Caki2 (cell line): ENCODE results near the gene PLA2G3. TPM values are rescaled to one million over a fixed set of nuclear protein-coding genes. Genes with fewer than 3 reads are reported as not detected.
"Not testable (repeated sequence)": the region's sequence is repeated elsewhere in the genome, so short reads cannot be mapped to it uniquely, and the experiment has no call there.

Experiments used
- DNase-seq: peaks from one replicate; pipeline ENCODE4 v3.0.0-alpha.2; 2015; ENCODE audit warnings: low read depth
- in situ Hi-C: cut with HindIII; loops from 2 replicates; pipeline ENCODE4 v1.10.0; 2016; ENCODE audit warnings: low sequenced_read_pairs, low pct_unique_long_range_greater_than_20kb, mixed read lengths
- total RNA-seq: library from RNA; depleted of rRNA; stranded (reverse); fragments of >200 nt; shearing (Covaris generic); gene quantifications from 2 replicates; pipeline ENCODE4 v1.2.3, GENCODE V29; 2014; ENCODE audit warnings: low replicate concordance

Gene PLA2G3
- total RNA-seq, 1 experiment from 2014 or later, result not detected

- in situ Hi-C loops, result no loop called here
- DNase-seq, result no peak
Observed at GRCh38 chr22:31106731-31107177, 33.6 kb downstream of the PLA2G3 start.

- DNase-seq, result no peak
- in situ Hi-C loops, result no loop called here
Observed at GRCh38 chr22:31106001-31106571, 34.2 kb downstream of the PLA2G3 start.

- in situ Hi-C loops, result no loop called here
Observed at GRCh38 chr22:31105282-31105929, 34.9 kb downstream of the PLA2G3 start.

GRCh38 chr22:31104869-31105268, 35.4 kb downstream of the PLA2G3 start:
- in situ Hi-C loops, result no loop called here
- DNase-seq, result no peak

More at GRCh38 chr22:31105282-31105929, 34.9 kb downstream of the PLA2G3 start:
- no peak for DNase-seq

GRCh38 chr22:31103899-31104694, 36.2 kb downstream of the PLA2G3 start:
- DNase-seq, result no peak
- in situ Hi-C loops, result no loop called here

- DNase-seq, result no peak
- in situ Hi-C loops, result no loop called here
Observed at GRCh38 chr22:31103111-31103510, 37.2 kb downstream of the PLA2G3 start.

- in situ Hi-C loops, result no loop called here
- DNase-seq, result peak; percentile 31
Observed at GRCh38 chr22:31102441-31103081, 37.7 kb downstream of the PLA2G3 start.

GRCh38 chr22:31100762-31101525, 39.4 kb downstream of the PLA2G3 start:
- in situ Hi-C loops, result no loop called here

GRCh38 chr22:31099841-31100761, 40.2 kb downstream of the PLA2G3 start:
- no peak for DNase-seq
- in situ Hi-C loops, result no loop called here

More at GRCh38 chr22:31100762-31101525, 39.4 kb downstream of the PLA2G3 start:
- DNase-seq, result no peak

- in situ Hi-C loops, result no loop called here
- no peak for DNase-seq
Observed at GRCh38 chr22:31099386-31099785, 40.9 kb downstream of the PLA2G3 start.

GRCh38 chr22:31098632-31099110, 41.6 kb downstream of the PLA2G3 start:
- no peak for DNase-seq
- in situ Hi-C loops, result no loop called here

GRCh38 chr22:31097941-31098631, 42.2 kb downstream of the PLA2G3 start:
- in situ Hi-C loops, result no loop called here
- no peak for DNase-seq

- in situ Hi-C loops, DNase-seq: not testable (repeated sequence)
Observed at GRCh38 chr22:31097539-31097938, 42.8 kb downstream of the PLA2G3 start.

GRCh38 chr22:31096657-31097279, 43.5 kb downstream of the PLA2G3 start:
- no peak for DNase-seq
- in situ Hi-C loops, result no loop called here

- in situ Hi-C loops, result no loop called here
- no peak for DNase-seq
Observed at GRCh38 chr22:31095637-31096249, 44.6 kb downstream of the PLA2G3 start.

- in situ Hi-C loops, result no loop called here
- no peak for DNase-seq
Observed at GRCh38 chr22:31094741-31095140, 45.6 kb downstream of the PLA2G3 start.
